AG09319 (cell line): ENCODE measurements around the gene OTUD1.
A peak's percentile ranks its signal among the peaks of the same experiment; 100 is the strongest.

ENCODE experiments used
- DNase-seq: peaks from one replicate; pipeline ENCODE4 v3.0.0-alpha.2; 2010; ENCODE audit warnings: low read depth; ENCODE audit errors: extremely low read depth
- CTCF ChIP-seq: IDR thresholded peaks from 2 replicates; pipeline ENCODE4 v1.5.1; 2011; ENCODE audit warnings: low read depth, mild to moderate bottlenecking, inconsistent platforms, low read length, moderate library complexity

Gene OTUD1

GRCh38 chr10:23402856-23403255 is 36.0 kb upstream of the OTUD1 start:
- DNase-seq, result no peak
- TF ChIP-seq CTCF, result no peak

GRCh38 chr10:23403278-23403677 is 35.6 kb upstream of the OTUD1 start:
- no peak for DNase-seq
- TF ChIP-seq CTCF, result no peak

- TF ChIP-seq CTCF, result no peak
- no peak for DNase-seq
Observed at GRCh38 chr10:23403719-23404118, 35.2 kb upstream of the OTUD1 start.

GRCh38 chr10:23404461-23404980 is 34.4 kb upstream of the OTUD1 start:
- no peak for TF ChIP-seq CTCF
- no peak for DNase-seq

- DNase-seq, result no peak
- no peak for TF ChIP-seq CTCF
Observed at GRCh38 chr10:23405540-23405939, 33.3 kb upstream of the OTUD1 start.

- TF ChIP-seq CTCF, result no peak
- DNase-seq, result no peak
Observed at GRCh38 chr10:23406409-23406808, 32.5 kb upstream of the OTUD1 start.

- DNase-seq, result peak; percentile 40
- no peak for TF ChIP-seq CTCF
Observed at GRCh38 chr10:23408330-23408976, 30.4 kb upstream of the OTUD1 start.
